GM21717 (cell line): ENCODE data around the gene COPS9.

Experiments
- ATAC-seq: cut with Tn5 transposase; IDR thresholded peaks from one replicate; pipeline ENCODE4 v1.9.1; 2021; ENCODE audit warnings: mild to moderate bottlenecking, moderate library complexity; ENCODE audit not compliant: unreplicated experiment

COPS9 gene

GRCh38 chr2:240166761-240167587 lies 30.9 kb upstream of the COPS9 start:
- ATAC-seq = no peak

GRCh38 chr2:240166191-240166590 lies 30.1 kb upstream of the COPS9 start:
- ATAC-seq = no peak

- no peak for ATAC-seq
Observed at GRCh38 chr2:240165661-240166060, 29.6 kb upstream of the COPS9 start.

GRCh38 chr2:240165034-240165433 lies 28.9 kb upstream of the COPS9 start:
- ATAC-seq = no peak

GRCh38 chr2:240164586-240164985 lies 28.5 kb upstream of the COPS9 start:
- ATAC-seq = no peak

GRCh38 chr2:240163844-240164574 lies 27.9 kb upstream of the COPS9 start:
- ATAC-seq = no peak

GRCh38 chr2:240162939-240163714 lies 27.0 kb upstream of the COPS9 start:
- no peak for ATAC-seq

GRCh38 chr2:240162531-240162930 lies 26.4 kb upstream of the COPS9 start:
- no peak for ATAC-seq

- ATAC-seq = no peak
Observed at GRCh38 chr2:240162032-240162431, 25.9 kb upstream of the COPS9 start.

GRCh38 chr2:240161087-240161750 lies 25.1 kb upstream of the COPS9 start:
- no peak for ATAC-seq

GRCh38 chr2:240160291-240161086 lies 24.4 kb upstream of the COPS9 start:
- no peak for ATAC-seq

- ATAC-seq = no peak
Observed at GRCh38 chr2:240159251-240159839, 23.2 kb upstream of the COPS9 start.

- no peak for ATAC-seq
Observed at GRCh38 chr2:240157147-240157470, 21.0 kb upstream of the COPS9 start.

- no peak for ATAC-seq
Observed at GRCh38 chr2:240156435-240157146, 20.5 kb upstream of the COPS9 start.

- no peak for ATAC-seq
Observed at GRCh38 chr2:240155745-240156390, 19.8 kb upstream of the COPS9 start.

GRCh38 chr2:240155048-240155744 lies 19.1 kb upstream of the COPS9 start:
- ATAC-seq = no peak

GRCh38 chr2:240154606-240155005 lies 18.5 kb upstream of the COPS9 start:
- ATAC-seq = no peak

- no peak for ATAC-seq
Observed at GRCh38 chr2:240153418-240153817, 17.3 kb upstream of the COPS9 start.
